ENCODE data around the gene RASAL2. TPM values are rescaled to one million over a fixed set of nuclear protein-coding genes. Genes with fewer than 3 reads are reported as not detected.

RASAL2 gene
- total RNA-seq, 1 experiment from 2014 or later, result 22.2 TPM

DNA sequence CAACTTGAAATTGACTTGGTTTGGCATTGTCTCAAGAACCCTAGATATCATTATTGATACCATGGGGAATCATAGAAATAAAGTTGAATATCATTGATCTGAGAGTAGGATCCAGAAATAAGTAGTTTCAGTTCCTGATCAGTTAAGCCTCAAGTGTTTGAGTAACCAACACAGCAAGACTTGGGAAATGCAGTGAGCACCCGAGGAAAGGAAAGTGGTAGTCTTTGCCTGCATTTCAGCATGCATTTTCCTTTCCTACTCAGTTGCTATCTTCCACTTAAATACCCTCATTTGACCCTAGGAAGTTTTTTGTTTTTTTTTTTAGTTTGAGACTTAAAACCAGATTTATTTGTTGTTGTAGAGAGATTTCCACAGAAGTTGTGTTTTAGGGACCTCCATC, 383.9 kb downstream of the RASAL2 start:
- Histone ChIP-seq H2BK120ac (ENCODE audit: low read depth, low read length, poor library complexity, severe bottlenecking) (no peak overlapping the region), H4K8ac (replicated peaks; ENCODE audit: insufficient read length, low read depth, low read length) (no peak overlapping the region), H3K14ac (ENCODE audit: insufficient read depth, low read length) (no peak overlapping the region), H3K18ac (ENCODE audit: insufficient read length, low read depth, low read length) (no peak overlapping the region), H4K91ac (ENCODE audit: insufficient read length, low read depth, low read length) (no peak overlapping the region), H3K27me3 (ENCODE audit: insufficient read depth, low read length) (no peaks in the 10 kb centered on the region), H3K79me2 (ENCODE audit: insufficient read depth, low read length) (no peaks in the 10 kb centered on the region), H3K9ac (ENCODE audit: extremely low read depth, insufficient read length, low read length) (no peak overlapping the region), H2AFZ (ENCODE audit: low read length) (no peak overlapping the region), H3K4me2 (ENCODE audit: insufficient read depth, insufficient read length, low read length) (no peak overlapping the region), H3K23me2 (ENCODE audit: insufficient read length, low read depth, low read length, poor library complexity, severe bottlenecking) (no peaks in the 10 kb centered on the region), H4K5ac (ENCODE audit: insufficient read length, low read depth, low read length) (no peak overlapping the region), H2BK12ac (ENCODE audit: insufficient read length, low read depth, low read length) (no peak overlapping the region), H3K27ac (ENCODE audit: insufficient read length, low read depth, low read length) (no peak overlapping the region), H3K9me3 (ENCODE audit: control insufficient read depth, low read depth, low read length) (no peaks in the 10 kb centered on the region), H3K79me1 (ENCODE audit: insufficient read depth, low read depth, low read length, poor library complexity, severe bottlenecking) (no peaks in the 10 kb centered on the region), H4K20me1 (ENCODE audit: control insufficient read depth, insufficient read depth, insufficient read length) (no peaks in the 10 kb centered on the region), H3K4ac (ENCODE audit: low read depth, low read length) (no peak overlapping the region), H2BK15ac (ENCODE audit: low read depth, low read length) (no peak overlapping the region), H2BK20ac (ENCODE audit: low read depth, low read length, poor library complexity, severe bottlenecking) (no peak overlapping the region), H3T11ph (ENCODE audit: low read length) (no peak overlapping the region), H2AK5ac (ENCODE audit: insufficient read length, low read length) (no peak overlapping the region), H3K4me1 (ENCODE audit: insufficient read depth, low read length) (peaks cover 5% of the 10 kb centered on the region; the same call in 1 of the 2 replicates), H3K23ac (ENCODE audit: insufficient read length, low read depth, low read length) (no peak overlapping the region), H3K56ac (ENCODE audit: insufficient read length, low read depth, low read length) (no peak overlapping the region), H2BK5ac (ENCODE audit: insufficient read length, low read length) (no peak overlapping the region)
- Mint-ChIP-seq H3K4me3 (no peak overlapping the region), H3K36me3 (ENCODE audit: insufficient read depth in 1 of 3, low read depth in 3 of 3) (peaks cover 2 to 21% (median 11%) of the 10 kb centered on the region in 3 experiments; a peak in 5 of 7 replicates), H3K9me3 (no peaks in the 10 kb centered on the region), H3K27me3 (ENCODE audit: low read depth) (no peaks in the 10 kb centered on the region), H3K27ac (no peak overlapping the region; a peak in 1 of 7 replicates), H3K4me1 (peaks cover 9 to 14% of the 10 kb centered on the region in 2 experiments)
- no peak for DNase-seq
- no peak for TF ChIP-seq CTCF (conservative IDR thresholded peaks at IDR 0.05)
- WGBS (ENCODE audit: extremely low coverage, insufficient read length, low lambda C conversion rate), result no CpG with 5 or more reads among the region's 1 CpG
